ENCODE results near the gene ERICH3.

- no peak for TF ChIP-seq POLR2A (IDR thresholded peaks at IDR 0.05)
- no peak for TF ChIP-seq CTCF (IDR thresholded peaks at IDR 0.05)
Observed at GRCh38 chr1:74697832-74698231, 24.2 kb upstream of the ERICH3 start.
